Activated naive CD8-positive, alpha-beta T cell treated with anti-CD3 and anti-CD28 coated beads, Interleukin-2, amount 10 ng/mL, durations not matched to agents 7 days and 5 days (primary cell): ENCODE measurements around the gene REV1. TPM values are rescaled to one million over a fixed set of nuclear protein-coding genes. Genes with fewer than 3 reads are reported as not detected.
"Not testable (repeated sequence)": the region's sequence is repeated elsewhere in the genome, so short reads cannot be mapped to it uniquely, and the experiment has no call there.

Experiments used
- ATAC-seq: fragments of 150-1000 bp; cut with Tn5 transposase; one replicate; pipeline ENCODE4 v1.10.0; 2021; ENCODE audit warnings: low read depth, moderate library complexity
- POLR2A ChIA-PET: fragments of 350-600 bp; sonication (Branson Sonifier 250); formaldehyde crosslinking; loops from one replicate; lab custom pipeline; 2021; ENCODE audit warnings: antibody characterized with exemption; lab: Charles Lee
- DNase-seq: peaks from one replicate; pipeline ENCODE4 v3.0.0; 2021
- H3K27ac Mint-ChIP-seq: one replicate; pipeline ENCODE4 v1.8.0; 2022; ENCODE audit warnings: mild to moderate bottlenecking, mixed read lengths
- H3K27me3 Mint-ChIP-seq: one replicate; pipeline ENCODE4 v1.8.0; 2022; ENCODE audit warnings: mild to moderate bottlenecking, moderate library complexity, mixed read lengths
- H3K36me3 Mint-ChIP-seq: one replicate; pipeline ENCODE4 v1.8.0; 2021; ENCODE audit warnings: mild to moderate bottlenecking, mixed read lengths
- H3K4me1 Mint-ChIP-seq: one replicate; pipeline ENCODE4 v1.8.0; 2021; ENCODE audit warnings: mixed read lengths
- H3K4me3 Mint-ChIP-seq: one replicate; pipeline ENCODE4 v1.8.0; 2022; ENCODE audit warnings: mild to moderate bottlenecking, moderate library complexity, mixed read lengths
- H3K9me3 Mint-ChIP-seq: one replicate; pipeline ENCODE4 v1.8.0; 2021; ENCODE audit warnings: mixed read lengths
- total RNA-seq, 2 experiments: library from RNA; stranded (reverse); gene quantifications; one replicate each; pipeline ENCODE4 v1.2.3, GENCODE V29; 2021

Gene REV1
- total RNA-seq, 2 experiments from 2014 or later = 48.4 to 50.5 TPM

DNA sequence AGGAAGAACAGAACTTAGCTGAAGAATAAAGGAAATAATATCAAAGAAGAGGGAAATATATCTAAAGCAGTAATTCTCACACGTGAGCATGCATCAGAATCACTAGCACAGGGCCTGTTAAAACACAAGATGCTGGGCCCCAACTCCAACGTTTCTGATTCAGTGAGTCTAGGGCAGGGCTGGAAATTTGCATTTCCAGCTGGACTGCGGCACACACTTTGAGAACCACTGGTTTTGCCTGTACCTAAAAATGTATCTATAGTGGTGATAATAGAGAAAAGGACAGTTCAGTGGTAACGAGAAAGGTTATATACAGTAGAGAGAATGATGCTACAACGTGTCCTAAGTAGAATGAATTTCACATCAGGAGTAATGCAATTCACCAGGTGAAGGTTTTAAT is 11.2 kb downstream of the REV1 start:
- POLR2A ChIA-PET = no interaction called here
- peaks cover 11% of the 10 kb centered on the region for H3K36me3 Mint-ChIP-seq
- DNase-seq = no peak
- H3K27ac Mint-ChIP-seq = no peak overlapping the region
- peaks cover 21% of the 10 kb centered on the region for H3K4me1 Mint-ChIP-seq
- no peak for ATAC-seq
- H3K4me3 Mint-ChIP-seq = no peak overlapping the region
- no peaks in the 10 kb centered on the region for H3K27me3 Mint-ChIP-seq
- H3K9me3 Mint-ChIP-seq = no peaks in the 10 kb centered on the region

DNA sequence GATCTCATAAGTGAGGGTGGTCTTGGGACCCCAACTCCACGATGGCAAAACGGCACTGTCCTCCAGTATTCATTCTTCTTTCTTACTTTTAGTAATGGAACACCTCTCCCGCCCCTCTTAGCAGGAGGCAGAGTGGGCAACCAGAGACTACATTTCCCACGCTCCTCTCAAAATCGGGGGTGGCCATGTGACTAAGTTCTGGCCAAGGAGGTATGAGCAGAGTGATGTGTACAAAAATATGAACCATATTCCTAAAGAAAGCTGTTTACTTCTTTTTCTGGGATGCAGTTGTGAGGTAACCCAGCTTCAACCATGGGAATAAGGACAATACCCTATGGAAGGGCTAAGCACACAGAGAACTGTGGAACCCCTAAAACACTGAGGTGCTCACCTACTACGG is 12.8 kb downstream of the REV1 start:
- peaks cover 12% of the 10 kb centered on the region for H3K36me3 Mint-ChIP-seq
- peaks cover 2% of the 10 kb centered on the region for H3K9me3 Mint-ChIP-seq
- no peak overlapping the region for H3K4me3 Mint-ChIP-seq
- no peaks in the 10 kb centered on the region for H3K27me3 Mint-ChIP-seq
- DNase-seq (no peak), ATAC-seq (no peak)
- POLR2A ChIA-PET = no interaction called here
- peaks cover 17% of the 10 kb centered on the region for H3K4me1 Mint-ChIP-seq
- H3K27ac Mint-ChIP-seq = no peak overlapping the region

DNA sequence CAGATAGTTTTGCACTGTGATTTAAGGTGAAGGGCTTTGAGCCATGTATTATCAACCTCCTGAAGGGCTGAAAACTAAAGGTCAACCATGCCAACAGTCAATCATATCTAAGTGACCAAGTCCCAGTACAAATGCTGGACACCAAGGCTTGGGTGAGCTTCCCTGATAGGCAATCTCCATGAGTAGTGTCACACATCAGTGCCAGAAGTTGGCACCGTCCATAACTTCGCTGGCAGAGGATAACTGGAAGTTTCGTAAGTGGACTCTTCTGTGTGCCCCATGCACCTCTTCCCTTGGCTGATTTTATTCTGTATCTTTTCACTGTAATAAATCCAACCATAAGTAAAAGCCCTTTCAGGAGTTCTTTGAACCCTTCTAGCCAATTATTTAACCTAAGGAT is 13.2 kb downstream of the REV1 start:
- Mint-ChIP-seq H3K4me1 (peaks cover 18% of the 10 kb centered on the region), H3K27me3 (no peaks in the 10 kb centered on the region), H3K27ac (no peak overlapping the region)

DNA sequence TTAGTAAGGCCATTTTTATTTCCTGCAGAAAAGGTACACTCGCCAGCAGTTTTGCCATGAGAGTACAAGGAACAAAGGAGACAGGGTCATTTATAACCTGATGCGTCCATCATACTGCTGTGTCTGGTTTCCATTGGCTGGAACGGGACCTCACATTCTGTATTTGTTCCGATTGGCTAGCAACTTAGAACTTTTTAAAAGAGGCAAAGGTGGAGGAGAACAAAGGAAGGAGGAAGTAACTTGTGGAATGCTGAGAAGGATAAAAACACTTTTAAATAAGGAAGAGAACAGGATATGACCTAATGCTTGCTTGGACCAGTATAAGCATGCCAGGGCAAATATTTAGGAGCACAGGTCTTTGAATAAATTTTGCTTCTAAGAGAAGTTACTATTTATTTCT is 14.7 kb downstream of the REV1 start:
- DNase-seq, H3K27me3 Mint-ChIP-seq, H3K9me3 Mint-ChIP-seq, H3K4me3 Mint-ChIP-seq, POLR2A ChIA-PET, H3K27ac Mint-ChIP-seq, ATAC-seq: not testable (repeated sequence)
- Mint-ChIP-seq H3K4me1 (peaks cover 15% of the 10 kb centered on the region), H3K36me3 (peaks cover 21% of the 10 kb centered on the region)

More for the DNA sequence above, 13.2 kb downstream of the REV1 start:
- POLR2A ChIA-PET = no interaction called here
- H3K4me3 Mint-ChIP-seq = no peak overlapping the region
- H3K36me3 Mint-ChIP-seq = peaks cover 12% of the 10 kb centered on the region
- H3K9me3 Mint-ChIP-seq = peaks cover 2% of the 10 kb centered on the region
- ATAC-seq = no peak
- DNase-seq = no peak

DNA sequence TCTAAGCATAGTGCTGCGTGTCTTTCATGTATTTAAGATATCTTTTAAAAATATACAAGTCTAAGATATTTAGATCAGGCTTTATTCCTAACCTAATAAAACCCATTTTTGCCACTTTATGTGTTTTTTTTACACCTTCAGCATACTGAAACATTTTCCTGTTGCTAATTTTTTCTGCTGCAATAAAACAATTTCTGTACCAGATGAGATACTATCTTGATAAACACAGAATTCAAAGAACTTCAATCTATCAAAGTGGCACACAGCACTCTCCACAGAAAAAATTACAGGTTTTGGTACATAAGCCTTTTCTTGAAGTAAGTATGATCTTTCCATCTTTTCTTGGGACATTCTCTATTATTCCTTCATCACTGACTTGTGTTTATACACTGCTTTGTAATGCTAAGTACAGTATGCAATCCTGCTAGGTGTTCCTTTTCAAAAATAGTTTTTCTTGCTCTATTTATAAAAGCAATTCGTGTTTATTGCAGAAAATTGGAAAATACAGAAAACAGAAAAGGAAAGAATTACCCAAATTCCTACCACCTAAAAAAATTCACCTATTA is 16.2 kb downstream of the REV1 start:
- DNase-seq = no peak
- no peak for ATAC-seq
- H3K4me3 Mint-ChIP-seq = no peak overlapping the region
- peaks cover 21% of the 10 kb centered on the region for H3K36me3 Mint-ChIP-seq
- H3K27ac Mint-ChIP-seq = no peak overlapping the region
- H3K9me3 Mint-ChIP-seq = peaks cover 2% of the 10 kb centered on the region
- H3K4me1 Mint-ChIP-seq = peaks cover 15% of the 10 kb centered on the region
- no peaks in the 10 kb centered on the region for H3K27me3 Mint-ChIP-seq
- POLR2A ChIA-PET = no interaction called here

DNA sequence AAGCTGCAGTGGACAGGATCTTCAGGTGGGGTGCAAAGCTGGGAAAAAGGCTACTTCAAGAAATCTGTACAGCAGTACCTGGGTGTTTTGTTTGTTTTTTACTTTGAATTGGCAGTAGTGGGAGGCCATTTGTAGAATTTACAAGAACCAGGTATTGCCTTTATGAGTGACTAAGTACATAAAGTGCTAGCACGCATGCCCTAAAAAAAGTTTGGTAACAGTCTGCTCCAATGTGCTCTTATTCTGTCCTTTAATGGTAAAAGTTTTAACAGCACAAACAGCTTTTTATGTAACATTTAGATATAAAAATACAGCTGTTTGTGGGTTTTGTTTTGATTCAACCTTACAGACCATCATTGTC is 17.2 kb downstream of the REV1 start:
- DNase-seq (no peak), ATAC-seq (no peak)
- Mint-ChIP-seq H3K27ac (no peak overlapping the region), H3K9me3 (peaks cover 2% of the 10 kb centered on the region), H3K4me3 (no peak overlapping the region), H3K36me3 (peaks cover 18% of the 10 kb centered on the region), H3K4me1 (peaks cover 12% of the 10 kb centered on the region), H3K27me3 (no peaks in the 10 kb centered on the region)
- POLR2A ChIA-PET = no interaction called here

DNA sequence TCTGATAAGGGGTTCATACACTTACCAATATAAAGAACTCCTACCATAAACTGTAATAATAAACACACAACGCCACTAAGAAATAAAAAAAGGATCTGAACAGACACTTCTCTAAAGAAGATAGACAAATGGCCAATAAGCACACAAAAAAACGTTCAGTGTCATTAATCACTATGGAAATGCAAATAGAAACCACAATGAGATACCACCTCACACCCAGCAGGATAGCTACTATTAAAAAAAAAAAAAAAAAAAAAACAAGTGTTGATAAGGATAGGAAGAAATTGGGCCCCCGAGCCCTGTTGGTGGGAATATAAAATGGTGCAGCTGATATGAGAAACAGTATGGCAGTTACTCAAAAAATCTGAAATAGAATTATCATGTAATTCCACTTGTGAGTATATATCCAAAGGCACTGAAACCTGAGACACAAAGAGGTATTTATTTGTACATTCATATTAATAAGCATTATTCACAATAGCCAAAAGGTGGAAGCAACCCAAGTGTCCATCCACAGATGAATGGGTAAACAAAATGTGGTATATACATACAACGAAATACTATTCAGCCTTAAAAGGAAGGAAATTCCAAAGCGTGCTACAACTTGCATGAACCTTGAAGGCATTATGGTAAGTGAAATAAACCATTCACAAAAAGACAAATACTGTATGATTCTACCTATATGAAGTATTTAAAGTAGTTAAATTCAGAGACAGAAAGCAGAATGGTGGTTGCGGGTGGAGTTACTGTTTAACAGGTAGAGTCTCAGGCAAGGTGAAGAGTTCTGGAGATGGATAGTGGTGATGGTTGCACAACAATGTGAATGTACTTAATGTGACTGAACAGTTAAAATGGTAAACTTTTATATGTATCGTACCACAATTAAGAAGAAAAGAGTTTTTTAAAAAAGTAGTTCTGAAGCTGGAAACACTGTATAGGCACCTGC is 17.9 kb downstream of the REV1 start:
- Mint-ChIP-seq H3K9me3 (peaks cover 2% of the 10 kb centered on the region), H3K4me1 (peaks cover 14% of the 10 kb centered on the region), H3K36me3 (peaks cover 21% of the 10 kb centered on the region), H3K27me3 (no peaks in the 10 kb centered on the region), H3K27ac (no peak overlapping the region), H3K4me3 (no peak overlapping the region)
- POLR2A ChIA-PET = no interaction called here
- no peak for DNase-seq
- ATAC-seq = no peak

DNA sequence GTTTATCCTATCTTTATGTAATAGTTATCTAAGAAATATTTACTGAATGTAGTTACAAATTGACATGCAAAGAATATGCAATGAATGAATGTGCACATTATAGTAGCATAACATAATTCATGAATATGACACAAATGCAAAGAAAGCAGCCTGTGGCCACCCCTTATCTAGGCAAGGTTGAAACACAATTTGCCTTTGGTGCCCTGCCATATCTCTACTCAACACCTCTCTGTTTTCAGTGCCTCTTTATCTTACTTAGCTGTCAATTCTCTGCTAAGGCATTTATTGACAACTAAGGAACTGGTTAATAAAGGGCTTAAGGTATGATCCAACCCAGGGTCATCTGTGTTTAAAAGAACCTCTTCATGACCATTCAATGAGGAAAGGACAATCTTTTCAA is 18.9 kb downstream of the REV1 start:
- Mint-ChIP-seq H3K27me3 (no peaks in the 10 kb centered on the region), H3K36me3 (peaks cover 21% of the 10 kb centered on the region), H3K4me3 (no peak overlapping the region), H3K27ac (no peak overlapping the region), H3K4me1 (peaks cover 14% of the 10 kb centered on the region), H3K9me3 (peaks cover 2% of the 10 kb centered on the region)
- no peak for ATAC-seq
- POLR2A ChIA-PET = no interaction called here
- DNase-seq = no peak

DNA sequence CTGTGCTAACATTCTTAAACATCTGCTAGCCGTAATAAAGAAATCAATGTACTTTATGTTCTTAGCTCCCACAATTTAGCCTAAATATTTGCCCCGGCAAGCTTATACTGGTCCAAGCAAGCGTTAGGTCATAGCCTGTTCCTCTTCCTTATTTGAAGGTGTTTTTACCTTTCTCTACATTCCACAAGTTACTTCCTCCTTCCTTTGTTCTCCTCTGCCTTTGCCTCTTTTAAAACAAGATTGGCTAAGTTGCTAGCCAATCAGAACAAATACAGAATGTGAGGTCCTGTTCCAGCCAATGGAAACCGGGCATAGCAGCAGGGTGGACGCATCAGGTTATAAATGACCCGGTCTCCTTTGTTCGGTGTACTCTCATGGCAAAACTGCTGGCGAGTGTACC is 19.4 kb downstream of the REV1 start:
- H3K4me3 Mint-ChIP-seq, ATAC-seq, DNase-seq, POLR2A ChIA-PET, H3K27me3 Mint-ChIP-seq, H3K9me3 Mint-ChIP-seq, H3K27ac Mint-ChIP-seq: not testable (repeated sequence)
- Mint-ChIP-seq H3K4me1 (peaks cover 15% of the 10 kb centered on the region), H3K36me3 (peaks cover 22% of the 10 kb centered on the region)

DNA sequence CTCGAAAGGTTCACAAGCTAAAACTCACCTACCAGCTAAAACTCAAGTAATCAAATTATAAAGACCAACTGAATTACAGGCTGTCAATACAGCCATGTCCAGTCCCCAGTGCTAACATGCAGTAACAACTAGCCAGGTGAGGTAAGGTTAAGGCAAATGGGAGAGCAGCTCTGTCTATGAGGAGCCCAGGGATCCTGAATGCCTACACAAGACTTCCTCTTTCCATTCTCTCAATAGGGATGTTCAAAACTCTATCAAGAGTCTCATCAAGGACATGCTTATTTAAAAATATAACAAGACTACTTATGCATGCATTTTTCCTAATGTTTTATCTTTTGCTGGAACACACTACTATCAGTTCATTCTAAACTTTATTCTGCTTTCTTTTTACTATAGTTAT is 20.4 kb downstream of the REV1 start:
- POLR2A ChIA-PET = no interaction called here
- H3K27me3 Mint-ChIP-seq = no peaks in the 10 kb centered on the region
- no peak overlapping the region for H3K27ac Mint-ChIP-seq
- H3K9me3 Mint-ChIP-seq = peaks cover 2% of the 10 kb centered on the region
- H3K4me3 Mint-ChIP-seq = no peak overlapping the region
- H3K4me1 Mint-ChIP-seq = peaks cover 12% of the 10 kb centered on the region
- ATAC-seq (no peak), DNase-seq (no peak)
- H3K36me3 Mint-ChIP-seq = peaks cover 24% of the 10 kb centered on the region

DNA sequence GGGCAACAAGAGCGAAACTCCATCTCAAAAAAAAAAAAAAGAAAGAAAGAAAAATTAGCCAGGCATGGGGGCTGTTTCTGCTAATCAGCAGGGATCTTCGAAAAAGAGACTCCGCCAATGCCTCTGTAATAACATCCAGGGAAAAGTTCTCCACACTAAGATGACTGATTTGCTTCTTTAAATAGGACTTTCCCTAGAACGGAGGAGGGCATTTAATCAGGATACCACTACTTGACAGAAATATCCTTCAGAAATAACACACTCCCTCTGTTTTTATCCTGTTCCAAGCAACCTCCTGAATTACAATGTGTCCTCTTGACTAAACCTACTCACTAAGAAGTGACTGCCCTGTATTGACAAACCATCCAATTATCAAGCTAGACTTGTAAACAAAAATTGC is 21.7 kb downstream of the REV1 start:
- Mint-ChIP-seq H3K9me3 (peaks cover 2% of the 10 kb centered on the region), H3K27ac (no peak overlapping the region), H3K27me3 (no peaks in the 10 kb centered on the region), H3K4me3 (no peak overlapping the region), H3K36me3 (peaks cover 24% of the 10 kb centered on the region), H3K4me1 (peaks cover 7% of the 10 kb centered on the region)
- ATAC-seq (no peak), DNase-seq (no peak)
- POLR2A ChIA-PET = no interaction called here

DNA sequence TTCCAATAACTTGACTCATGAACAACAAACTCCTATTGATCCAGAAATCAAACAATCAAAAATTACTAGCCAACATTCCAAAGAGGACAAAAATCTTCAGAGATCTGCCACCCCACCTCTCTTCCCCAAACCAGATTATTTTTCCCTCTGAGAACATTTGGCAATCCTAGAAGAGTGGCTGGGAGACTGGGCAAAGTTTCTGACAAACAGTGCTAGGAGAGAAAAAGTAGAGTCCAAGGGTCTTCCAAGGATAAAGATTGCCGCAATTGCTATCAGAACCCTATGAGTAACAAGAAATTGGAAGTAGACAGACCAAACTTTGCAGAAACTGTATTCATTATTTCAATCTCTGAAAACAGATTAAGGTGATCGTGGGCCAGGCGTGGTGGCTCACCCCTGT is 22.4 kb downstream of the REV1 start:
- DNase-seq (no peak), ATAC-seq (no peak)
- H3K4me3 Mint-ChIP-seq = no peak overlapping the region
- no peaks in the 10 kb centered on the region for H3K27me3 Mint-ChIP-seq
- no peak overlapping the region for H3K27ac Mint-ChIP-seq
- H3K36me3 Mint-ChIP-seq = peaks cover 23% of the 10 kb centered on the region
- POLR2A ChIA-PET = no interaction called here
- H3K4me1 Mint-ChIP-seq = peaks cover 7% of the 10 kb centered on the region
- H3K9me3 Mint-ChIP-seq = peaks cover 2% of the 10 kb centered on the region

DNA sequence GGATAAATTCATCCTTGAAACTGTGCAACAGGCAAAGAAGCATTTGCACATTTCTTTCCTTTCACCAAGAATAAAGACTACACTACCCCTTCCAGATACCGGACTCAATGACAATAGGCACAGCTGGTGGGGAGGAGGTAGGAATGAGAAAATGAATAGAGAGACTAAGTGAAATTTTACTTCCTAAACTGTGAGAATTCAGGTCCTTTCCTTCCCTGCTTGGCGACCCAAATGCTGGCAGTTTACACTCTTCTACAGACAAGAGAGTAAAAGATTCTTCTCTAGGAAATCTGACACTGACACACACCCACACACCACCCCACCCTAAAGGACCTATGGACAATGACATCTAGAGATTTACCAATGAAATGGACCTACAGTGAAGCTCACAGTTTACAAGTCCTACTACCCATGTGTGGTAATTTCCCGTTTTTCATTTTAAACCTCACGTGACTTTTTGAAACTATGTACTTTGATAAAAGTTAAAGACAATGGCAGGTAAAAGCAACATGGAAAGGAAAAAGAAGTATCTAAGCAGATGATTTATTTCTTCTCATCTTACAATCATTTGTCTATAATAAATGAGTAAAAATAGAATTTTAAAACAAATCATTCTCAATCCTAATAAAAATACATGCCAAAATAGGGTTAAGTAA is 27.9 kb downstream of the REV1 start:
- DNase-seq = no peak
- Mint-ChIP-seq H3K9me3 (no peaks in the 10 kb centered on the region), H3K27me3 (no peaks in the 10 kb centered on the region), H3K27ac (no peak overlapping the region), H3K4me1 (peaks cover 2% of the 10 kb centered on the region), H3K4me3 (no peak overlapping the region), H3K36me3 (peaks cover 39% of the 10 kb centered on the region)
- POLR2A ChIA-PET = no interaction called here
- no peak for ATAC-seq

DNA sequence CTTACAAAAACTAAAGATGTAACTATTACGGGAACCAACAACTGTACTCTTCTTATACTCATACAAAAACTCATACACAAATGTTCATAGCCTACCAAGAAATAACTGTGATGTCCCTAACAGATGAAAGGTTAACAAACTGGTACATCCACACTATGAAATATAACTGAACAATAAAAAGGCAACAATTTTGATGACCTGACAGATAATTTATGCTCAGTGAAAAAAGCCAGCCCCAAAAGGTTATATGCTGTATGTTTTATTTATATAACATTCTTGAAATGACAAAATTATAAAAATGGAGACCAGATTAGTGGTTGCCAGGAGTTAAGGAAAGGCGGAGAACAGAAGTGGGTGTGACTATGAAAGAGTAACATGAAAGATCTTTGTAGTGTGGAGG is 31.3 kb downstream of the REV1 start:
- ATAC-seq (no peak), DNase-seq (no peak)
- no peaks in the 10 kb centered on the region for H3K27me3 Mint-ChIP-seq
- H3K9me3 Mint-ChIP-seq = no peaks in the 10 kb centered on the region
- H3K36me3 Mint-ChIP-seq = peaks cover 47% of the 10 kb centered on the region
- peaks cover 6% of the 10 kb centered on the region for H3K4me1 Mint-ChIP-seq
- H3K4me3 Mint-ChIP-seq = no peak overlapping the region
- no peak overlapping the region for H3K27ac Mint-ChIP-seq
- POLR2A ChIA-PET = no interaction called here
